Esophagus squamous epithelium (tissue), 4 donors: ENCODE results near the gene MAGEC1.

Experiments
- POLR2A ChIP-seq, 4 donors: fragments of 450-650 bp; IDR thresholded peaks; one replicate each; pipeline ENCODE4 v1.6.1; 2017; ENCODE audit warnings: antibody characterized with exemption in 4 of 4, mild to moderate bottlenecking in 4 of 4, moderate library complexity in 3 of 4
- TF ChIP-seq, protein P1 (sequence below), 6 experiments: fragments of 450-650 bp in 4 of 6; fragments of 200-600 bp in 2 of 6; sonication (generic) in 2 of 6; IDR thresholded peaks; one replicate each; pipeline ENCODE4 v1.5.1; 2016 to 2019; ENCODE audit warnings: antibody characterized with exemption in 6 of 6, mild to moderate bottlenecking in 4 of 6, moderate library complexity in 4 of 6

GRCh38 chrX:141879616-141880015 lies 24.1 kb upstream of the MAGEC1 start:
- TF ChIP-seq, protein P1, sequence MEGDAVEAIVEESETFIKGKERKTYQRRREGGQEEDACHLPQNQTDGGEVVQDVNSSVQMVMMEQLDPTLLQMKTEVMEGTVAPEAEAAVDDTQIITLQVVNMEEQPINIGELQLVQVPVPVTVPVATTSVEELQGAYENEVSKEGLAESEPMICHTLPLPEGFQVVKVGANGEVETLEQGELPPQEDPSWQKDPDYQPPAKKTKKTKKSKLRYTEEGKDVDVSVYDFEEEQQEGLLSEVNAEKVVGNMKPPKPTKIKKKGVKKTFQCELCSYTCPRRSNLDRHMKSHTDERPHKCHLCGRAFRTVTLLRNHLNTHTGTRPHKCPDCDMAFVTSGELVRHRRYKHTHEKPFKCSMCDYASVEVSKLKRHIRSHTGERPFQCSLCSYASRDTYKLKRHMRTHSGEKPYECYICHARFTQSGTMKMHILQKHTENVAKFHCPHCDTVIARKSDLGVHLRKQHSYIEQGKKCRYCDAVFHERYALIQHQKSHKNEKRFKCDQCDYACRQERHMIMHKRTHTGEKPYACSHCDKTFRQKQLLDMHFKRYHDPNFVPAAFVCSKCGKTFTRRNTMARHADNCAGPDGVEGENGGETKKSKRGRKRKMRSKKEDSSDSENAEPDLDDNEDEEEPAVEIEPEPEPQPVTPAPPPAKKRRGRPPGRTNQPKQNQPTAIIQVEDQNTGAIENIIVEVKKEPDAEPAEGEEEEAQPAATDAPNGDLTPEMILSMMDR (IDR thresholded peaks at IDR 0.05) = no peak
- no peak for TF ChIP-seq POLR2A (IDR thresholded peaks at IDR 0.05)
